GM12873 (cell line): ENCODE results near the gene MYO9A.

ENCODE experiments used
- TF ChIP-seq, protein P1 (sequence below): IDR thresholded peaks from 2 replicates; pipeline ENCODE4 v1.5.1; 2012; ENCODE audit warnings: low read depth, mild to moderate bottlenecking, moderate library complexity, low read length, control low read depth; ENCODE audit not compliant: insufficient read depth; ENCODE audit errors: missing control alignments

MYO9A gene

DNA sequence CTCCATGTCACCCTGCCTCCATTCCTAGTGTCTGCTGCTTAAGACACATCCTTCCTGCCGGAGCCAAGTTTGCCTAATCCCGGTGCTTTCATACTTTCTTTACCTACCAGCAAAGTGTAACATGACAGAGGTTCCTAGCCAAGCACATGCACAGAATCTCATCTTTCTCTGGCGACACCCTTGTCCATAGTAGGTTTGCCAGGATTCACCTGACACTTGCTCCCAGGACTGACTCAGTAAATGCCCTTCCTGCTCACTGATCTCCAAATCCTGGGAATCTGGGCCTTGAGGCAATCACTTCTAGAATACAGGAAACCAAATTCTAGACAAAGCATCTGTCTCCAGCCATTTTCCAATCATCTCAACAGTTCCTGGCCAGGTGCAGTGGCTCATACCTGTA is 317.8 kb downstream of the MYO9A start:
- TF ChIP-seq, protein P1, sequence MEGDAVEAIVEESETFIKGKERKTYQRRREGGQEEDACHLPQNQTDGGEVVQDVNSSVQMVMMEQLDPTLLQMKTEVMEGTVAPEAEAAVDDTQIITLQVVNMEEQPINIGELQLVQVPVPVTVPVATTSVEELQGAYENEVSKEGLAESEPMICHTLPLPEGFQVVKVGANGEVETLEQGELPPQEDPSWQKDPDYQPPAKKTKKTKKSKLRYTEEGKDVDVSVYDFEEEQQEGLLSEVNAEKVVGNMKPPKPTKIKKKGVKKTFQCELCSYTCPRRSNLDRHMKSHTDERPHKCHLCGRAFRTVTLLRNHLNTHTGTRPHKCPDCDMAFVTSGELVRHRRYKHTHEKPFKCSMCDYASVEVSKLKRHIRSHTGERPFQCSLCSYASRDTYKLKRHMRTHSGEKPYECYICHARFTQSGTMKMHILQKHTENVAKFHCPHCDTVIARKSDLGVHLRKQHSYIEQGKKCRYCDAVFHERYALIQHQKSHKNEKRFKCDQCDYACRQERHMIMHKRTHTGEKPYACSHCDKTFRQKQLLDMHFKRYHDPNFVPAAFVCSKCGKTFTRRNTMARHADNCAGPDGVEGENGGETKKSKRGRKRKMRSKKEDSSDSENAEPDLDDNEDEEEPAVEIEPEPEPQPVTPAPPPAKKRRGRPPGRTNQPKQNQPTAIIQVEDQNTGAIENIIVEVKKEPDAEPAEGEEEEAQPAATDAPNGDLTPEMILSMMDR: no peak

DNA sequence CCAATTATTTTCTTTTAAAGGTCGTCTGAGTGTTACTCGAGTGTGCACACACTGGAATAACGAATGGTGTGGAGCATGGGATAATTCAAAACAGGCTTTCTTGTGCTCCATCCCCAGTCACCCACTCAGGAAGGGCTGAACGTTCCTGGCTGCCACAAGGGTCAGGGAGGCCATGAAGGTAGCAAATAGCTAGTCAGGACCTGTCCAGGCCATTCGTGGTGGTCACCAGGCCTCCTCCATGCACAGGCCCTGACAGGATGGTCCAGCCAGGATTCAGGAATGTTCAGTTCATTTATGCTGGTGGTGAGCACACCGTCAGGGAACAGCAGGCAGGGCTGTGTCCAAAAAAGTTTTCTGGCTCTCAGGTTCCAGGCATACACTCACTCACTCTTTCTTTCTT is 319.3 kb downstream of the MYO9A start:
- TF ChIP-seq, protein P1: no peak

DNA sequence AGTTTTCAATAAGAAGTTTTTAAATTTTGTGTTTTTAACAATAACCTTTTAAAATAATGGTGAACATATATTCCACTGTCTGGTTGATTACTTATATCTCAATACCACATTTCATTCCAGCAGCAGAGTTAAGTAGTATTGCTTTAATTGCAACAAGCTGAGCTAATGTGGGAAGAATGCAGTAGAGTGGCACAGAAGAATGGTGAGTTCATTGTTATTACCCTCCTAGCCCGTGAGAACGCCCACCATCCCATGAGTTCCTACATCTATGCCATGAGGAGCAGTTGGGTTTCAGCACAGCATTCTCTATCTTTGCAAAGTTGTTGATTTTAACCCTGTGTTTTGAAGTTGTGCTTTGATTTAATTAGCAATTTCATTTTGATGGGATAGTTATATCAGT is 325.4 kb downstream of the MYO9A start:
- TF ChIP-seq, protein P1: no peak

DNA sequence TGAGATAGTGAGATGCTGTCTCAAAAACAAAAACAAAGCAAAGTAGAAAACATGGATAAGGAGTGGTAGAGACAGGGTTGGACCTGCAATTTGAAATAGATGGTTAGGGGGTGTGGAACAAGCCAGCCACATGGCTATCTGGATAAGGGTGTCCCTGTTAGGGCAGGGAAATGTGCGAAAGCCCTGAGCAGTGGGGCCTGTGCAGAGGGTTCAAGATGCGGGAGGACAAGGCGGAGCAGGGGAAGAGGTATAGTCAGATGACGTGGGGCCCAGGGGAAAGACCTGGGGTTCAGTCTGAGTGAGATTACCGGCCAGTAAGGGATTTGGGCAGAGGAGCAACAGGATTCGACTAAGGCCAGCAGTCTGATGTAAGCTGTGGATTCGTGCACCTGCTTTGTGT is 326.0 kb downstream of the MYO9A start:
- TF ChIP-seq, protein P1: no peak

DNA sequence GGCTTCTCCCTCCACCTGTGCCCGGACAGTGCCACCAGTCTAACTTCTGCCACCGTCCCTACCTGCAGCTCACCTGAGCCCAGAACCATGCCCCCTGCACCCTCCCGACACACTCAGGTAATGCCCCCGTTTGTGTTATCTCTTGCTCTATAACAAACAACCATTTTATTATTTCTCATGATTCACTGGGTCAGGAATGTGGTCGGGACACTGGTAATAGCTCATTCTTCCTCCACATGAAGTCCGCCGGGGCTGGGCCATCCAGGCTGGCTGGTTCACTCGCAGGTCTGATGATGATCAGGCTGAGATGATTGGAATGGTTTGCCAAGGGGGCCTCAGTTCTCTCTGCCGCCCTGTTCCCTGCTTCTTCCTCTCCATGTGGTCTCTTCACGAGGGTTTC is 327.9 kb downstream of the MYO9A start:
- TF ChIP-seq, protein P1: no peak

DNA sequence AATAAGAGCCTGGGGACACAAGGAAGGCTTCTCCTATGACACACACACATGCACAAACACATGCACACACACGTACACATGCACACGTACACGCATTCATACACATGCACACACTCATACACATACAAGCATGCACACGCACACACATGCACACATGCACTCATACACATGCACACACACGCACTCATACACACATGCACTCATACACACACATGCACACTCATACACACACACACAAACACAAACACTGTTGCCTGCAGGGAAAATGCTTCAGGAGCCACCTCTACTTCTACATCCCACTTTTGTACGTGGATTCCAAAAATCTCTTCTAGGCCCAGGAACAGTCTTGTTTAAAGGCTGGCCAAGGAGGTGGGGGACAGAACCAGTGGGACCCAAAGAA is 328.3 kb downstream of the MYO9A start:
- TF ChIP-seq, protein P1: no peak

DNA sequence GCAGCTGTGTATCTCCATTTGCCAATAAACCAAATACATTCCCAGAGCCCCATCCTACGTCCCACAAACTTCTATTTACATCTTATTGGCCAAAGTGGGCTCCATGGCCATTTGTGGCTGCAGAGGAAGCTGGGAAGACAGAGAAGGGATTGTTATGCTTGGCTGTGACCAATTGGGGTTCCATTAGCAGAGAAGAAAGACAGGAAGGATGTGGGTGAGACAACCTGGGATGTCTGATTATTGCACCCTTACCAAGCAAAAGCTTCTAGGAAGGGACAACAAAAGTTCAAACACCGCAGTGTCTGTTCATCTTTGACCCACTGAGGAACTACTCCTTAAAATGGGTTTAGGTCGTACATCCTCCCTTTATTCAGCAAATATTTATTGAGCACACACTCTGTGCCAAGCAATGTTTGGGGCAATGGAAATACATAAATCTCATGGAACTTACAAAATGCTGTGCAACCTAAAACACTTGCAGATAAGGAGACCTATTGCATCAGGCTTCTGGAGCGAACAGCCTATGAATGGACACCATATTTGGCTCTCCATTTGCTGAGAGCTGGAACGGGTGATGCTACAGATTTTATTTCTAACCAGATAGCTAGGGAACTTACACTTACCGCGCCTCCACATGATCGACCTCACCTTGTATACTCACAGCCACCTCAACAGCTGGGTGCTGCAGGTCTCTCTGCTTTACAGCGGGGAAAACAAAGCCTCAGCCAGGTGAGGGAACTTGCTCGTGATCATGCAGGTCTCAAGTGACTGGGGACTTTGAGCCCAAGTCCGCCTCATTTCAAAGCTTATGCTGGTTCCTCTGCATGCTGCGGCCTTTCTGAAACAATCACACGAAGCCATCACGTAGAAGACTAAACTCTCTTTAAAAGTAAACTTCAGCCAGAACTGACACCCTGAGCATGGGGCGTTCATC is 329.0 kb downstream of the MYO9A start:
- TF ChIP-seq, protein P1: no peak
